Activated effector memory CD4-positive, alpha-beta T cell treated with anti-CD3 and anti-CD28 coated beads, Interleukin-2, amount 50 U/mL, for 16 hours (primary cell): ENCODE measurements around the gene GPR158.

Experiments
- DNase-seq: peaks from one replicate; pipeline ENCODE4 v3.0.0-alpha.2; 2020

Gene GPR158

GRCh38 chr10:25425776-25426175 is 251.0 kb downstream of the GPR158 start:
- DNase-seq = no peak

- no peak for DNase-seq
Observed at GRCh38 chr10:25436431-25436830, 261.6 kb downstream of the GPR158 start.

GRCh38 chr10:25441270-25441669 is 266.5 kb downstream of the GPR158 start:
- no peak for DNase-seq

GRCh38 chr10:25444266-25444665 is 269.5 kb downstream of the GPR158 start:
- no peak for DNase-seq

- no peak for DNase-seq
Observed at GRCh38 chr10:25451401-25451800, 276.6 kb downstream of the GPR158 start.

- no peak for DNase-seq
Observed at GRCh38 chr10:25453619-25454018, 278.8 kb downstream of the GPR158 start.

- no peak for DNase-seq
Observed at GRCh38 chr10:25455980-25456567, 281.3 kb downstream of the GPR158 start.

- no peak for DNase-seq
Observed at GRCh38 chr10:25457552-25457951, 282.8 kb downstream of the GPR158 start.

- no peak for DNase-seq
Observed at GRCh38 chr10:25465582-25466372, 291.0 kb downstream of the GPR158 start.

- no peak for DNase-seq
Observed at GRCh38 chr10:25467881-25468280, 293.1 kb downstream of the GPR158 start.

- no peak for DNase-seq
Observed at GRCh38 chr10:25481467-25481866, 306.7 kb downstream of the GPR158 start.

GRCh38 chr10:25483999-25484398 is 309.2 kb downstream of the GPR158 start:
- DNase-seq = no peak

- DNase-seq = no peak
Observed at GRCh38 chr10:25487266-25487665, 312.5 kb downstream of the GPR158 start.

- no peak for DNase-seq
Observed at GRCh38 chr10:25492040-25492439, 317.2 kb downstream of the GPR158 start.

GRCh38 chr10:25492680-25493079 is 317.9 kb downstream of the GPR158 start:
- no peak for DNase-seq

- no peak for DNase-seq
Observed at GRCh38 chr10:25493122-25493893, 318.5 kb downstream of the GPR158 start.

- DNase-seq = no peak
Observed at GRCh38 chr10:25497246-25497645, 322.4 kb downstream of the GPR158 start.

GRCh38 chr10:25498645-25499044 is 323.8 kb downstream of the GPR158 start:
- no peak for DNase-seq

- DNase-seq = no peak
Observed at GRCh38 chr10:25501912-25502311, 327.1 kb downstream of the GPR158 start.

- DNase-seq = no peak
Observed at GRCh38 chr10:25502453-25502852, 327.7 kb downstream of the GPR158 start.

GRCh38 chr10:25504306-25504705 is 329.5 kb downstream of the GPR158 start:
- no peak for DNase-seq

- no peak for DNase-seq
Observed at GRCh38 chr10:25504838-25505237, 330.0 kb downstream of the GPR158 start.

- DNase-seq = no peak
Observed at GRCh38 chr10:25505466-25505865, 330.7 kb downstream of the GPR158 start.

GRCh38 chr10:25506821-25507335 is 332.1 kb downstream of the GPR158 start:
- no peak for DNase-seq
